ENCODE measurements around the gene FCGR3B.
"Not testable (repeated sequence)": the region's sequence is repeated elsewhere in the genome, so short reads cannot be mapped to it uniquely, and the experiment has no call there.

- TF ChIP-seq, protein P1, sequence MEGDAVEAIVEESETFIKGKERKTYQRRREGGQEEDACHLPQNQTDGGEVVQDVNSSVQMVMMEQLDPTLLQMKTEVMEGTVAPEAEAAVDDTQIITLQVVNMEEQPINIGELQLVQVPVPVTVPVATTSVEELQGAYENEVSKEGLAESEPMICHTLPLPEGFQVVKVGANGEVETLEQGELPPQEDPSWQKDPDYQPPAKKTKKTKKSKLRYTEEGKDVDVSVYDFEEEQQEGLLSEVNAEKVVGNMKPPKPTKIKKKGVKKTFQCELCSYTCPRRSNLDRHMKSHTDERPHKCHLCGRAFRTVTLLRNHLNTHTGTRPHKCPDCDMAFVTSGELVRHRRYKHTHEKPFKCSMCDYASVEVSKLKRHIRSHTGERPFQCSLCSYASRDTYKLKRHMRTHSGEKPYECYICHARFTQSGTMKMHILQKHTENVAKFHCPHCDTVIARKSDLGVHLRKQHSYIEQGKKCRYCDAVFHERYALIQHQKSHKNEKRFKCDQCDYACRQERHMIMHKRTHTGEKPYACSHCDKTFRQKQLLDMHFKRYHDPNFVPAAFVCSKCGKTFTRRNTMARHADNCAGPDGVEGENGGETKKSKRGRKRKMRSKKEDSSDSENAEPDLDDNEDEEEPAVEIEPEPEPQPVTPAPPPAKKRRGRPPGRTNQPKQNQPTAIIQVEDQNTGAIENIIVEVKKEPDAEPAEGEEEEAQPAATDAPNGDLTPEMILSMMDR (IDR thresholded peaks at IDR 0.05; ENCODE audit: low read depth, low read length, missing input control): not testable (repeated sequence)
- TF ChIP-seq GABPA (IDR thresholded peaks at IDR 0.05 in 1 of 2, conservative IDR thresholded peaks at IDR 0.05 in 1 of 2); TAF1 (conservative IDR thresholded peaks at IDR 0.05): not testable (repeated sequence)
- TF ChIP-seq, protein P2, sequence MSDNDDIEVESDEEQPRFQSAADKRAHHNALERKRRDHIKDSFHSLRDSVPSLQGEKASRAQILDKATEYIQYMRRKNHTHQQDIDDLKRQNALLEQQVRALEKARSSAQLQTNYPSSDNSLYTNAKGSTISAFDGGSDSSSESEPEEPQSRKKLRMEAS (IDR thresholded peaks at IDR 0.05): not testable (repeated sequence)
Measured at GRCh38 chr1:161636976-161637375, 6.0 kb upstream of the FCGR3B start.

Data from liver (tissue), 3 donors.